HCT116 (cell line): ENCODE measurements around the gene CC2D1A. TPM values are rescaled to one million over a fixed set of nuclear protein-coding genes. Genes with fewer than 3 reads are reported as not detected.

Experiments
- ATAC-seq: fragments of 200-7000 bp; cut with Tn5 transposase; 2 replicates; pipeline ENCODE4 v1.9.1; 2020; ENCODE audit warnings: mild to moderate bottlenecking, moderate library complexity
- BruUV-seq: library from RNA; stranded (reverse); fragments of 400-500 nt; replicated peaks from 2 replicates; lab custom pipeline; 2021; lab: Mats Ljungman, UMichigan
- CTCF ChIA-PET: fragments of 300-600 bp; sonication (Branson Sonifier 250); formaldehyde crosslinking; loops from one replicate; lab custom pipeline; 2021; ENCODE audit warnings: antibody characterized with exemption; lab: Charles Lee
- POLR2A ChIA-PET: fragments of 300-600, 350-600 bp; sonication (Branson Sonifier 250); formaldehyde crosslinking; loops from one replicate; lab custom pipeline; 2021; ENCODE audit warnings: antibody characterized with exemption; lab: Charles Lee
- RAD21 ChIA-PET, 2 experiments: fragments of 300-600 bp; sonication (Branson Sonifier 250); formaldehyde crosslinking; loops; one replicate each; lab custom pipeline; 2023; ENCODE audit warnings: low total read pairs in 2 of 2; ENCODE audit not compliant: uncharacterized antibody in 2 of 2, unreplicated experiment in 2 of 2, low non-redundant PET in 1 of 2; lab: Charles Lee
- DNase-seq: peaks from one replicate; pipeline ENCODE4 v3.0.0-alpha.2; 2010; ENCODE audit warnings: low read depth, low spot score
- H2AFZ ChIP-seq: fragments of 200-600 bp; shearing (Covaris generic), sonication (generic); 2 replicates; pipeline ENCODE4 v1.6.1; 2017; ENCODE audit warnings: low read depth, mixed run types, mixed read lengths, antibody characterized with exemption, low read length; ENCODE audit not compliant: poor library complexity, severe bottlenecking
- H3K27ac ChIP-seq: 2 replicates; pipeline ENCODE4 v1.5.1; 2012; ENCODE audit warnings: low read depth, low read length
- H3K27me3 ChIP-seq: fragments of 200-600 bp; sonication (generic); 2 replicates; pipeline ENCODE4 v1.6.1; 2016; ENCODE audit warnings: mixed run types, low read length, mixed read lengths; ENCODE audit not compliant: insufficient read depth
- H3K36me3 ChIP-seq, 2 experiments: fragments of 200-500 bp in 1 of 2; fragments of 200-600 bp in 1 of 2; sonication (Bioruptor generic) in 1 of 2; sonication (generic) in 1 of 2; 2 replicates each; pipeline versions ENCODE4 v1.5.1 to v1.6.1; 2014 to 2016; ENCODE audit warnings: low read length in 2 of 2, inconsistent platforms in 1 of 2, mixed read lengths in 1 of 2, mixed run types in 1 of 2; ENCODE audit not compliant: insufficient read depth in 2 of 2, control insufficient read depth in 1 of 2
- H3K4me1 ChIP-seq, 2 experiments: fragments of 200-600 bp in 1 of 2; sonication (generic) in 1 of 2; 2 replicates each; pipeline versions ENCODE4 v1.5.1 to v1.6.1; 2012 to 2017; ENCODE audit warnings: low read length in 2 of 2, inconsistent platforms in 1 of 2, mild to moderate bottlenecking in 1 of 2, mixed read lengths in 1 of 2, mixed run types in 1 of 2, moderate library complexity in 1 of 2; ENCODE audit not compliant: insufficient read depth in 2 of 2, control insufficient read depth in 1 of 2
- H3K4me2 ChIP-seq: fragments of 200-600 bp; sonication (generic); 2 replicates; pipeline ENCODE4 v1.6.1; 2017; ENCODE audit warnings: mixed run types, low read length, mixed read lengths
- H3K4me3 ChIP-seq, 2 experiments: fragments of 200-600 bp in 1 of 2; sonication (generic) in 1 of 2; replicated peaks in 1 of 2; 2 replicates each; pipeline ENCODE4 v1.5.1; 2011 to 2016; ENCODE audit warnings: low read length in 2 of 2, control low read depth in 1 of 2, low read depth in 1 of 2, mild to moderate bottlenecking in 1 of 2, mixed read lengths in 1 of 2, mixed run types in 1 of 2
- H3K79me2 ChIP-seq: fragments of 200-600 bp; sonication (generic); 2 replicates; pipeline ENCODE4 v1.6.1; 2017; ENCODE audit warnings: mild to moderate bottlenecking, mixed run types, low read length, moderate library complexity, mixed read lengths; ENCODE audit not compliant: insufficient read depth
- H3K9ac ChIP-seq: fragments of 200-600 bp; sonication (generic); 2 replicates; pipeline ENCODE4 v1.6.1; 2016; ENCODE audit warnings: low read length, mixed read lengths
- H3K9me2 ChIP-seq: fragments of 200-600 bp; sonication (generic), shearing (Covaris generic); 2 replicates; pipeline ENCODE4 v1.6.1; 2017; ENCODE audit warnings: mixed run types, mild to moderate bottlenecking, moderate library complexity; ENCODE audit not compliant: insufficient read depth
- H3K9me3 ChIP-seq, 2 experiments: fragments of 200-500 bp in 1 of 2; fragments of 200-600 bp in 1 of 2; sonication (Bioruptor generic) in 1 of 2; sonication (generic) in 1 of 2; 2 replicates each; pipeline ENCODE4 v1.6.1; 2014 to 2017; ENCODE audit warnings: low read length in 2 of 2, mixed read lengths in 2 of 2, inconsistent platforms in 1 of 2, low read depth in 1 of 2, mild to moderate bottlenecking in 1 of 2, mixed run types in 1 of 2, moderate library complexity in 1 of 2; ENCODE audit not compliant: control insufficient read depth in 1 of 2, insufficient read depth in 1 of 2
- H4K20me1 ChIP-seq: fragments of 200-600 bp; sonication (generic), shearing (Covaris generic); 2 replicates; pipeline ENCODE4 v1.6.1; 2017; ENCODE audit warnings: mixed run types, mild to moderate bottlenecking, moderate library complexity; ENCODE audit not compliant: insufficient read depth
- CEBPB ChIP-seq: IDR thresholded peaks from 2 replicates; pipeline ENCODE4 v1.6.1; 2012; ENCODE audit warnings: low read depth
- POLR2A ChIP-seq: IDR thresholded peaks from 2 replicates; pipeline ENCODE4 v1.7.0; 2011; ENCODE audit warnings: borderline replicate concordance; ENCODE audit not compliant: insufficient read depth, insufficient read length; ENCODE audit errors: extremely low read depth
- POLR2AphosphoS5 ChIP-seq: IDR thresholded peaks from 2 replicates; pipeline ENCODE4 v1.6.1; 2011; ENCODE audit warnings: mild to moderate bottlenecking, low read depth, low read length, moderate library complexity
- intact Hi-C: fragments of 100-400 bp; cut with micrococcal nuclease; formaldehyde crosslinking; loops from 2 replicates; pipeline ENCODE4 v1.10.0; 2022
- total RNA-seq: library from RNA; stranded (reverse); gene quantifications from one replicate; pipeline ENCODE4 v1.2.1, GENCODE V29; 2021; ENCODE audit not compliant: unreplicated experiment
- TF ChIP-seq, protein P1 (sequence below), 3 experiments: fragments of 200-600 bp in 1 of 3; sonication (generic) in 1 of 3; IDR thresholded peaks in 2 of 3; conservative IDR thresholded peaks in 1 of 3; 2 replicates each; pipeline ENCODE4 v1.5.1; 2012 to 2017; ENCODE audit warnings: low read depth in 2 of 3, low read length in 2 of 3, antibody characterized with exemption in 1 of 3, borderline replicate concordance in 1 of 3, control low read depth in 1 of 3, mild to moderate bottlenecking in 1 of 3, mixed read lengths in 1 of 3, mixed run types in 1 of 3, moderate library complexity in 1 of 3; ENCODE audit not compliant: insufficient read depth in 1 of 3
- TF ChIP-seq, protein P2 (sequence below): IDR thresholded peaks from 2 replicates; pipeline ENCODE4 v1.6.1; 2011; ENCODE audit warnings: mild to moderate bottlenecking, low read length, moderate library complexity; ENCODE audit not compliant: insufficient replicate concordance; ENCODE audit errors: extremely low read depth
- TF ChIP-seq, protein P3 (sequence below): IDR thresholded peaks from 2 replicates; pipeline ENCODE4 v1.6.1; 2012

The CC2D1A gene
- total RNA-seq, 1 experiment from 2014 or later, result 51.5 TPM

DNA sequence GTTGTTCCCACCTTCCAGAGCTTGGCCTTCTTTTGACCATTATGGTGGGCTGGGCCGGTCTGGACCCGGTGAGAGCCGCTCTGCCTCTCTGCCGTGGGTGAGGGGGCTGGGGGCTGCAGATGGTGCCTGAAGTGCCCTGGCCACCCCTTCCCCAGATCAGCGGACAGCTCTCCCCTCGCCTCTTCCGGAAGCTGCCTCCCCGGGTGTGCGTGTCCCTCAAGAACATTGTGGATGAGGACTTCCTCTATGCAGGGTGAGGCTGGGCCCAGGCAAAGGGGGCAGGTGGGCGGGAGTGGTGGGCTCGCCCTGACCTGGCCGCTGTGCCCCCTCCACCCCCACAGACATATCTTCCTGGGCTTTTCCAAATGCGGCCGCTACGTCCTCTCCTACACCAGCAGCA is 48.2 kb downstream of the CC2D1A start:
- DNase-seq (no peak), ATAC-seq (no peak)
- no TSS peak for BruUV-seq
- ChIA-PET RAD21 (no interaction called here), CTCF (no interaction called here), POLR2A (no interaction called here)
- Histone ChIP-seq H3K9me2 (no peaks in the 10 kb centered on the region), H3K4me1 (peaks cover 7 to 18% of the 10 kb centered on the region in 2 experiments), H3K9ac (no peak overlapping the region), H3K36me3 (peaks cover 11 to 21% of the 10 kb centered on the region in 2 experiments; a peak in 3 of 4 replicates), H3K9me3 (no peaks in the 10 kb centered on the region), H2AFZ (no peak overlapping the region), H3K4me3 (no peak overlapping the region; a peak in 1 of 4 replicates), H3K79me2 (peaks cover 21% of the 10 kb centered on the region), H4K20me1 (no peaks in the 10 kb centered on the region), H3K4me2 (peak overlapping the region; percentile 97; the same call in 1 of the 2 replicates), H3K27ac (peak overlapping the region; percentile 12; the same call in 1 of the 2 replicates), H3K27me3 (no peaks in the 10 kb centered on the region)
- TF ChIP-seq, protein P1, sequence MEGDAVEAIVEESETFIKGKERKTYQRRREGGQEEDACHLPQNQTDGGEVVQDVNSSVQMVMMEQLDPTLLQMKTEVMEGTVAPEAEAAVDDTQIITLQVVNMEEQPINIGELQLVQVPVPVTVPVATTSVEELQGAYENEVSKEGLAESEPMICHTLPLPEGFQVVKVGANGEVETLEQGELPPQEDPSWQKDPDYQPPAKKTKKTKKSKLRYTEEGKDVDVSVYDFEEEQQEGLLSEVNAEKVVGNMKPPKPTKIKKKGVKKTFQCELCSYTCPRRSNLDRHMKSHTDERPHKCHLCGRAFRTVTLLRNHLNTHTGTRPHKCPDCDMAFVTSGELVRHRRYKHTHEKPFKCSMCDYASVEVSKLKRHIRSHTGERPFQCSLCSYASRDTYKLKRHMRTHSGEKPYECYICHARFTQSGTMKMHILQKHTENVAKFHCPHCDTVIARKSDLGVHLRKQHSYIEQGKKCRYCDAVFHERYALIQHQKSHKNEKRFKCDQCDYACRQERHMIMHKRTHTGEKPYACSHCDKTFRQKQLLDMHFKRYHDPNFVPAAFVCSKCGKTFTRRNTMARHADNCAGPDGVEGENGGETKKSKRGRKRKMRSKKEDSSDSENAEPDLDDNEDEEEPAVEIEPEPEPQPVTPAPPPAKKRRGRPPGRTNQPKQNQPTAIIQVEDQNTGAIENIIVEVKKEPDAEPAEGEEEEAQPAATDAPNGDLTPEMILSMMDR (IDR thresholded peaks at IDR 0.05 in 2 of 3, conservative IDR thresholded peaks at IDR 0.05 in 1 of 3; ENCODE audit: borderline replicate concordance in 1 of 3, insufficient read depth in 1 of 3, low read depth in 2 of 3, low read length in 2 of 3), result no peak
- TF ChIP-seq, protein P2, sequence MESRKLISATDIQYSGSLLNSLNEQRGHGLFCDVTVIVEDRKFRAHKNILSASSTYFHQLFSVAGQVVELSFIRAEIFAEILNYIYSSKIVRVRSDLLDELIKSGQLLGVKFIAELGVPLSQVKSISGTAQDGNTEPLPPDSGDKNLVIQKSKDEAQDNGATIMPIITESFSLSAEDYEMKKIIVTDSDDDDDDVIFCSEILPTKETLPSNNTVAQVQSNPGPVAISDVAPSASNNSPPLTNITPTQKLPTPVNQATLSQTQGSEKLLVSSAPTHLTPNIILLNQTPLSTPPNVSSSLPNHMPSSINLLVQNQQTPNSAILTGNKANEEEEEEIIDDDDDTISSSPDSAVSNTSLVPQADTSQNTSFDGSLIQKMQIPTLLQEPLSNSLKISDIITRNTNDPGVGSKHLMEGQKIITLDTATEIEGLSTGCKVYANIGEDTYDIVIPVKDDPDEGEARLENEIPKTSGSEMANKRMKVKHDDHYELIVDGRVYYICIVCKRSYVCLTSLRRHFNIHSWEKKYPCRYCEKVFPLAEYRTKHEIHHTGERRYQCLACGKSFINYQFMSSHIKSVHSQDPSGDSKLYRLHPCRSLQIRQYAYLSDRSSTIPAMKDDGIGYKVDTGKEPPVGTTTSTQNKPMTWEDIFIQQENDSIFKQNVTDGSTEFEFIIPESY, result no peak
- TF ChIP-seq POLR2A (no peak), POLR2AphosphoS5 (no peak), CEBPB (no peak)
- TF ChIP-seq, protein P3, sequence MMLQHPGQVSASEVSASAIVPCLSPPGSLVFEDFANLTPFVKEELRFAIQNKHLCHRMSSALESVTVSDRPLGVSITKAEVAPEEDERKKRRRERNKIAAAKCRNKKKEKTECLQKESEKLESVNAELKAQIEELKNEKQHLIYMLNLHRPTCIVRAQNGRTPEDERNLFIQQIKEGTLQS, result no peak
- intact Hi-C loops, result no loop called here
